ENCODE measurements around the gene GAS7. TPM values are rescaled to one million over a fixed set of nuclear protein-coding genes. Genes with fewer than 3 reads are reported as not detected.

Gene GAS7
- total and polyA plus RNA-seq, 2 of the 13 experiments (the other 11 are each of a cell fraction or from before 2014, with no cell fraction given) = 1.0 to 5.2 TPM

- TF ChIP-seq HNF1A (IDR thresholded peaks at IDR 0.05; ENCODE audit: low read depth) (peak; percentile 87), HNF1A (CRISPR knock-in tag; IDR thresholded peaks at IDR 0.05; ENCODE audit: borderline replicate concordance) (peak; percentile 94), BCLAF1 (IDR thresholded peaks at IDR 0.05) (no peak), ZFP91 (CRISPR knock-in tag; IDR thresholded peaks at IDR 0.05; ENCODE audit: borderline replicate concordance) (no peak), GATAD1 (CRISPR knock-in tag; IDR thresholded peaks at IDR 0.05) (no peak), ZNF460 (CRISPR knock-in tag; IDR thresholded peaks at IDR 0.05; ENCODE audit: borderline replicate concordance) (no peak), CHD2 (IDR thresholded peaks at IDR 0.05; ENCODE audit: low read depth, low read length) (no peak), ZNF570 (CRISPR knock-in tag; IDR thresholded peaks at IDR 0.05; ENCODE audit: borderline replicate concordance) (no peak), GPN1 (CRISPR knock-in tag; IDR thresholded peaks at IDR 0.05; ENCODE audit: borderline replicate concordance) (no peak), ZFY (CRISPR knock-in tag; IDR thresholded peaks at IDR 0.05) (no peak), ELF3 (CRISPR knock-in tag; IDR thresholded peaks at IDR 0.05) (no peak), HNRNPH1 (optimal IDR thresholded peaks at IDR 0.05; ENCODE audit: low read depth, low read length) (no peak), SOX6 (IDR thresholded peaks at IDR 0.05) (no peak), SOX6 (CRISPR knock-in tag; IDR thresholded peaks at IDR 0.05) (peak; percentile 96), ZNF280D (CRISPR knock-in tag; IDR thresholded peaks at IDR 0.05) (no peak), RBAK (CRISPR knock-in tag; IDR thresholded peaks at IDR 0.05) (no peak), ZNF773 (CRISPR knock-in tag; IDR thresholded peaks at IDR 0.05; ENCODE audit: borderline replicate concordance) (no peak), ZMYM3 (CRISPR knock-in tag; IDR thresholded peaks at IDR 0.05) (no peak)
Measured at GRCh38 chr17:10041287-10041612, 157.2 kb downstream of the GAS7 start (continued).
